ENCODE results near the gene FLACC1. TPM values are rescaled to one million over a fixed set of nuclear protein-coding genes. Genes with fewer than 3 reads are reported as not detected.
A peak's percentile ranks its signal among the peaks of the same experiment; 100 is the strongest.

FLACC1 gene
- total and polyA plus RNA-seq, 2 experiments from 2014 or later: 0.10 to 0.27 TPM

GRCh38 chr2:201404699-201405280 is 47.6 kb upstream of the FLACC1 start:
- Histone ChIP-seq H3K4me1 (ENCODE audit: insufficient read depth) (no peaks in the 10 kb centered on the region), H3K27me3 (ENCODE audit: insufficient read depth) (no peaks in the 10 kb centered on the region), H3F3A (replicated peaks; ENCODE audit: low read depth) (no peaks in the 10 kb centered on the region), H3K27ac (ENCODE audit: low read depth) (no peak overlapping the region), H3K4me2 (no peak overlapping the region), H4K20me1 (replicated peaks; ENCODE audit: insufficient read depth) (no peaks in the 10 kb centered on the region), H3K9me2 (ENCODE audit: insufficient read depth) (no peaks in the 10 kb centered on the region), H3K36me3 (ENCODE audit: insufficient read depth) (no peaks in the 10 kb centered on the region), H3K4me3 (no peak overlapping the region), H2AFZ (no peak overlapping the region), H3K79me2 (replicated peaks; ENCODE audit: insufficient read depth) (no peaks in the 10 kb centered on the region)
- H3K27me3 Mint-ChIP-seq (ENCODE audit: insufficient read depth, low read depth, poor library complexity): no peaks in the 10 kb centered on the region
- peak overlapping the region; percentile 1; the same call in 1 of the 2 replicates for H3K27ac Mint-ChIP-seq
- no peaks in the 10 kb centered on the region for H3K36me3 Mint-ChIP-seq (ENCODE audit: low read depth)
- H3K4me1 Mint-ChIP-seq: no peaks in the 10 kb centered on the region
- no peaks in the 10 kb centered on the region for H3K9me3 Mint-ChIP-seq
- ATAC-seq (peak; percentile 28; the same call in 1 of the 3 replicates), DNase-seq (ENCODE audit: low spot score) (peak; percentile 8)
- TF ChIP-seq EZH2phosphoT487 (IDR thresholded peaks at IDR 0.05; ENCODE audit: unreplicated experiment): no peak
- TF ChIP-seq ZNF462 (CRISPR knock-in tag; IDR thresholded peaks at IDR 0.05): no peak
- no peak for TF ChIP-seq NANOG (IDR thresholded peaks at IDR 0.05; ENCODE audit: borderline replicate concordance)
- no peak for TF ChIP-seq EZH2 (IDR thresholded peaks at IDR 0.05; ENCODE audit: low read depth, unreplicated experiment)
- no peak for TF ChIP-seq ETS1 (IDR thresholded peaks at IDR 0.05)
- TF ChIP-seq ZNF114 (CRISPR knock-in tag; IDR thresholded peaks at IDR 0.05): no peak
- TF ChIP-seq CREB1 (CRISPR knock-in tag; IDR thresholded peaks at IDR 0.05; ENCODE audit: low read depth): no peak
- TF ChIP-seq REST (IDR thresholded peaks at IDR 0.05; ENCODE audit: unreplicated experiment): no peak
- TF ChIP-seq STAT1 (IDR thresholded peaks at IDR 0.05; ENCODE audit: unreplicated experiment): no peak
- no peak for TF ChIP-seq JUNB (IDR thresholded peaks at IDR 0.05; ENCODE audit: unreplicated experiment)
- TF ChIP-seq POLR2AphosphoS5 (IDR thresholded peaks at IDR 0.05; ENCODE audit: low read depth): no peak
- no peak for TF ChIP-seq CTCF (conservative IDR thresholded peaks at IDR 0.05; ENCODE audit: low read depth in 2 of 2)
- no peak for TF ChIP-seq ZNF331 (CRISPR knock-in tag; IDR thresholded peaks at IDR 0.05; ENCODE audit: low read depth)
- H3K4me3 Mint-ChIP-seq: no peak overlapping the region
